Measurements from ENCODE around the gene CTLA4.

DNA sequence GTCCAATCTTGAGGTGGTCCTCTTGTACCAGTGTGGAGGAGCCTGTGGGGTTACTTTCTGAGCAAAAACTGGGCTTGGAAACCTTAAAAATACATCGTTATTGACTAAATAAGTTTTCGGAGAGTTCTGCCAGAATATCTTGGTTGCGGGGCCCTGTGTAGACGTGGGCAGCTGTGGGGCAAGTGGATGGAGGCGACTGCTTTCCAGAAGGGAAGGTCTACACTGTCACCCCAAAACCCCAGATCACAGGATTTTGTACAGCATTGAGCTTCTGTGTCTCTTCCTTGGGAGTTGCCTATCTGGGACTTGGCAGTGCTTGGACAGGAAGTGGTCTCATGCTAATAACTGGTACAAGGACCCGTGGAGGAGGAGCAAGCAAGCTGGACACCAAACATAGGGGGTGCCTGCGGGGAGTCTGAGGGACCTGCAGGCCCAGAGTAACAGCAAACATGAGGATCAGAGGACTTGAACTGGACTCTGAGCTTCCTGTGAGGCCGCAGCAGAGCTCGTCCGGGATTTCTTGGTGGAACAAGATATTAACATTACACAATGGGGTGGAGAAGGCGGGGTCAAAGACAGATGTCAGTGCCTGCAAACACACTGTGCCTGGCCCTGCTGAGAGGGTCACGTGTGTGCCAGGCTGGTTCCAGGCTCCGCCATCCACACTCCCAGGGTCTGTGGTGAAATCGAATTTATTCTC, 48.0 kb upstream of the CTLA4 start:
- TF ChIP-seq POLR2AphosphoS5 (IDR thresholded peaks at IDR 0.05; ENCODE audit: low read depth, low read length) (no peak), TAF1 (IDR thresholded peaks at IDR 0.05; ENCODE audit: borderline replicate concordance, low read depth, low read length) (no peak)

All from GM12892 (cell line).